Activated CD8-positive, alpha-beta memory T cell treated with anti-CD3 and anti-CD28 coated beads, Interleukin-2, amount 50 U/mL, for 1 hour (primary cell): ENCODE measurements around the gene OR10H4.
"Not testable (repeated sequence)": the region's sequence is repeated elsewhere in the genome, so short reads cannot be mapped to it uniquely, and the experiment has no call there.

ENCODE experiments used
- DNase-seq: peaks from one replicate; pipeline ENCODE4 v3.0.0-alpha.2; 2020; ENCODE audit errors: extremely low read depth

The OR10H4 gene

DNA sequence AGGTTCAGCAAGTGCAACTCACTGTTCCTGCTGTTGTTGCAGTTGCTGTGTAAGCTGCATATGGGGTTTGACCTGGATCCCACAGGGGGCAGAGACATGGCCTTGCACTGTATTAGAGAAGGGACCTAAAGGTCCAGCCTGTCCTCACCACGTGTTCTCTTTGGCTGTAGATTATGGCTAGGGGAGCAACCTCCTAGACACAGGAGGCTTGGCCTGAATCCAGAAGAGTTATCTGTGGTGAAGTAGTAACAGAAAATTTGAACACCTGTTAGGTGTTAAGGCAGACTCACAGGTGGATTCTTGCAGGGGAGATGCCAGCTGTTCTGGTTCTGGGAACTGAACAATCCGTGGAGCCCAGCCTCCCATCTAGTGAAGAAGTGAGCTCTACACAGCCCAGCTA is 11.0 kb upstream of the OR10H4 start:
- no peak for DNase-seq

DNA sequence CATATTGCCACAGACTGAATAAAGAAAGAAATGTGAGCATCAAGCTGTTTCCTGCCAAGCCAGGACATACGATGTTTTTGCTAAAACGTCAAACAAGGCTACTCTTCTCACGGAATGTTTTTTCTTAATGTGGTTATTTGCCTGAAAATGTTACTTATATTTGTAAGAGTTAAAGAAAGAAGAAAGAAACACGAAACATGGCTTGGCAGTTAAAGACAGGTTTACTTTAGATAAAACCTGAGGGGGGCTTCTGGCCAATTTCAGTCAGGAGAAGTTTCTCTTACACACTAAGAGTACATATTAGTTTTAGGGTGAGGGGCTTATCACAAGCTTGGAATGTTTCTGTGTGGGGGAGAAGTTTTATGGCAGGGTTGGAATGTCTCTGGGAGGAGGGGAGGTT is 4.4 kb upstream of the OR10H4 start:
- no peak for DNase-seq

DNA sequence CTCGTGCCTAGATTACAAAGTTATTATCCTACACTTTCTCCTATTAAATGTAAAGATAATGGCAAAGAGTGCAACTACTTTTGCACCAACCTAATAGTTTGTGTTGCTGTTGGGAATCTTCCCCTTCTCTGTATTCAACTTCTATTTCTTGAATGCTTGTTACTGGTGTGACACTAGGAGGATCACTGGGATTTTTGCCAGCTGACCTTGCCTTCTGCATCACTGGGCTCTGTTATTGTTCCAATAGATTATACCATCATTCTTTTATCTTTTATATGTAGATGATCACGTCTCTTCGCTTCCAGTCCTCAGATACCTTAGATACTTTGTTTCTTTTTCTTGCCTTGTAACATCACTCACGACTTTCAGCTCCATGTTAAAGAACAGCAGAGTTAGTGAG is 3.5 kb upstream of the OR10H4 start:
- DNase-seq = no peak

DNA sequence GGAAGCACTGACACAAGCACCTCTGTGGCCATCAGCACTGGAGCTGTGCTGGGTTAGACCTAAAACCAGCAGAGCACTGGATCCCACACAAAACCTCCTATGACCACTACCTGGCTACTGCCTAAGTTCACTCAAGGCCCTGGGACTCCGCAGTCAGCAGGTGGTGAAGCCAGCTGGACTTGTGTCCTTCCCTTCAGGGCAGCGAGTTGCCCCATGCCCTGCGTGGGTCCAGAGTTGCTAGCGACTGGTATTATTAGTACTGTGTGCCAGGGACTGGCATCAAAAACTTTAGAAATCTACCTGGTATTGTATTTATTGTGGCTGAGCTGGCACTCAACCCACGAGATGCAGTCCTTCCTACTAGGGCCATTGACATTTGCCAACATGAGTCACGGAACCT is 6.0 kb downstream of the OR10H4 start:
- no peak for DNase-seq

DNA sequence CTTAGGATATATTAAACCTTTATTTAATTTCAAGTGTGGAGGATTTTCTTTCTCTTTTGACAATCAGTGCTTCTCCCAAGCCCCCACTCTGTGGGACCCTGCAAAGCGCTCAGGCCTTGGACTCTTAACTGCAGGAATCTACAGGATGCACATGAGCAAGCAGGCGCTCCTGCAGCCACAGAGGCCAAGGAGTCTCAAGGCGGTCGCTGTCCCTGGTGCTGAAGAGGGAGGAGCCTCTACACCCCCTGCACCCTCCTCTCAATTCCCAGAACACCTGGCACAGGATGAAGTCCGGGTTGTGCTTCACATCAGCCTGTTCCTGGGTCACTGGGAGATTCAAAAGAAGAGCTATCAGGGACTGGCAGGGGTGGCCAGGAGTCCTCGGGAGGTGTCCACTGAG is 13.5 kb downstream of the OR10H4 start:
- DNase-seq = no peak

DNA sequence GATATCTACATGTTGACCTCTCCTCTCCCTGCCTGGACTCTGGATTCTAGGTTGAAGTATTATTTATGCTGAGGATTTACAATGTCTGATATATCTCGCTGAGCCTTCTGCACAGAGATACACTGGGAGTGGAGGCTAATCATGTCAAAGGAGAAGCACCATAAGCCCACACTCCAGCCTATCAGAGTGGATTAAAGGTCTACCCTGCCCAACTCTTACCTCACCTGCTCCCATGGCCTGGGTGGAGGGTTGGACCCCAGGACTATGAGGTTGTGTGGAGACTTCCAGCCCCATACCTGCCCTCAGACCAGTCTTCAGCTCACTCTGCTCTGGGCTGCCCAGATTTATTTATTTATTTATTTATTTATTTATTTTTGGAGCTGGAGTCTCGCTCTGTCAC is 15.4 kb downstream of the OR10H4 start:
- no peak for DNase-seq

DNA sequence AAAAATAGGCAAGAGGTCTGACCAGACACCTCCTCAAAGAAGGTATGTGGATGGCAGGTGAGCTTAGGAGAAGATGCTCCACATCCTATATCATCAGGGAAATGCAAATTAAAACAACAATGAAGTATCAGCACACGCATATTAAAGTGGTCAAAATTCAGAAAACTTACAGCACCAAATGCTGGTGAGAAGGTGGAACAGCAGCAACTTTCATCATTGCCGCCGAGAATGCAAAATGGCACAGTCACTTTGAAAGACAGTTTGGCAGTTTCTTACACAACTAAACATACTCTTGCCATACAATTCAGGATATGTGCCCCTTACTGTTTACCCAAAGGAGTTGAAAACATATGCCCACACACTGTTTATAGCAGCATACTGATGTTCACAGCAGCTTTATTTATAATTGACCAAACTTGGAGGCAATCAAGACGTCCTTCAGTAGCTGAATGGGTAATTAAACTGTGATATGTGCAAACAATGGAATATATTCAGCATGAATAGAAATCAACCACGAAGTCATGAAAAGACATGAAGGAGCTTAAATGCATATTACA is 22.5 kb downstream of the OR10H4 start:
- no peak for DNase-seq

DNA sequence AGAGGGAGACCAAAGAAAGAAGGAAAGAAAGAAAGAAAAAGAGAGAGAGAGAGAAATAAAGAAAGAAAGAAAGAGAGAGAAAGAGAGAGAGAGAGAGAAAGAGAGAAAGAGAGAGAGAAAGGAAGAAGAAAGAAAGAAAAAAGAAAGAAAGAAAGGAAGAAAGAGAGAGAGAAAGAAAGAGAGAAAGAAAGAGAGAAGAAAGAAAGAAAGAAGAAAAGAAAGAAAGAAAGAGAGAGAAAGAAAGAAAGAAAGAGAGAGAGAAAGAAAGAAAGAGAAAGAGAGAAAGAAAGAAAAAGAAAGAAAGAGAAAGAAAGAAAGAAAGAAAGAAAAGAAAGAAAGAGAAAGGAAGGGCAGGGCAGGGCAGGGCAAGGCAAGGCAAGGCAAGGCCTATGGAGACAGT is 23.2 kb downstream of the OR10H4 start:
- not testable (repeated sequence) for DNase-seq

DNA sequence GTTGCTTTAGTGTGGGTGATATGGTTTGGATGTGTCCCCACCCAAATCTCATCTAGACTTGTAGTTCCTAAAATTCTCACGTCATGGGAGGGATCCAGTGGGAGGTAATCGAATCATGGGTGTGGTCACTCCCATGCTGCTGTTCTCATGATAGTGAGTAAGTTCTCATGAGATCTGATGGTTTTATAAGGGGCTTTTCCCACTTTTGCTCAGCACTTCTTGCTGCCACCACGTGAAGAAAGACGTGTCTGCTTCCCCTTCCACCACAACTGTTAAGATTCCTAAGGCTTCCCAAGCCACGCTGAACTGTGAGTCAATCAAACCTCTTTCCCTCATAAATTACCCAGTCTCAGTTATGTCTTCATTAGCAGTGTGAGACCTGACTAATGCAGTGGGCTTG is 26.0 kb downstream of the OR10H4 start:
- no peak for DNase-seq

DNA sequence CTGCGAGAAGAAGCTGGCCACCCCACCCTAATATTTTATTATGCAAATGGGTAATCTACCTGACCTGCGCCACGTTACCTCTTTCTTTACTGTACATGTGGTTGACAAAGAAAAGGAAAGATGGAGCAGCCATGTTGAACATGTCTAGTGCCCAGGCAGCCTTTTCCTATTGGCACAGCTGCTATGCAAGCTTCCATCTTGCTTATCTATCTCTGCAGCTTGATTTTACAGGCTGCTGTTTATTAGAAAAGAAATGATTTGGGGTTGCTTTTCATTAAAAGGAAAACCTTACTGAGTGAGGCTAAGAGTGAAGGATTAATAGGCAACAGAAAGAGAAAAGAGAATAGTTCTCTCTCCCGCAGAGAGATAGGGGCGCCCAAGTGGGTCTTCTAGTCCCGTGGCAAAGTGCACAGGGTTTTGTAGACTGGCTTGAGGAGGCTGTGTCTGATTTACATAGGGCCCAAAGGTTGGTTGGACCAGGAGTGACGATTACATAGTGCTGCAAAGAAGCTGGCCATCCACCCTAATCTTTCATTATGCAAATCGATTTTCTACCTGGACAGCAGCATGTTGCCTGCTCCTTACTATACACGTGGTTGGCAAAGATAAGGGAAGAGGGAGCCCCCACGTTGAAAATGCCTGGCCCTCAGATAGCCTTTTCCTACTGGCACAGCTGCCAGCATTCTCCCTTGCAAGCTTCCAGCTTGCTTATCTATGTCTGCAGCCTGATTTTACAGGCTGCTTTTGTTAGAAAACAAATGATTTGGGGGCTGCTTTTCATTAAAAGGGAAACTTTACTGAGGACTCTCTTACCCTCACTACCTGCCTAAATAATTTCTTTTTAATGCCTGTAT is 28.3 kb downstream of the OR10H4 start:
- DNase-seq = no peak

DNA sequence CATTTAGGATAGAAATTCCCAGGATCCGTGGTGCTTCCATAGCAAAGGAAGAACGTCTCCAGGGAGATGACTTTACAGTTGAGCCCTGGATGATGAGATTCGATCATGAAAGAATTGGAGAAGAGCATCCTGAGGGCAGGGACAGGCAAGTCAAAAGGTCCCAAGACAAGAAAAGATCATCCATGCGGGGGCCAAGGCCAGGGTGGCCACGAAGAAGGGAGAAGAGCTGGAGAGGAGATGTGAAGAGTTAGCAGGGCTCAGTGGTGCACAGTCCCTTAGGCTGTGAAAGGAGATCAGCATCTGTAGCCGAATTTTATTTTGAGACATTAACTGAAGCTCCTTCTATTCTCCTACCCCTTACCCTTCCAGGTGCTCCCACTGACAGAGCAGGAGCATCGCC is 28.9 kb downstream of the OR10H4 start:
- DNase-seq = no peak

DNA sequence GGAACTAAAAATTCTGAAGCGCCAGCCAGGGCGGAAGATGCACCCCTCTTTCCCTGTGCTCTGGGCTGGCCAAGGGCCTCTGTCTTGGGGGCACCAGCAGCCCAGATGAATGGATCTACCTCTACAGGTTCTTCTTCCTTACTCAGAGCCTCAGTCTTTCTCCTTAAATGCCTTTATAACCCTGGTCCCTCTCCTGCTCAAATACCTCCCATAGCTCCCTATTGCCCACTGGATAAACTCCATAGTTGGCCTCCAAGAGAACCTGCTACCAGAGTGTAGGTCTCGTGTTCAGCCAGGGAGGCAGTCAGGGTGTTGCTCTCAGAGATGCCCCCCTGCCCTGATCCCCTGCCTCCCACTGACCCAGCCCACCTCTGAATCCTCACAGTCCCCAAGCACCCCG is 30.5 kb downstream of the OR10H4 start:
- no peak for DNase-seq

DNA sequence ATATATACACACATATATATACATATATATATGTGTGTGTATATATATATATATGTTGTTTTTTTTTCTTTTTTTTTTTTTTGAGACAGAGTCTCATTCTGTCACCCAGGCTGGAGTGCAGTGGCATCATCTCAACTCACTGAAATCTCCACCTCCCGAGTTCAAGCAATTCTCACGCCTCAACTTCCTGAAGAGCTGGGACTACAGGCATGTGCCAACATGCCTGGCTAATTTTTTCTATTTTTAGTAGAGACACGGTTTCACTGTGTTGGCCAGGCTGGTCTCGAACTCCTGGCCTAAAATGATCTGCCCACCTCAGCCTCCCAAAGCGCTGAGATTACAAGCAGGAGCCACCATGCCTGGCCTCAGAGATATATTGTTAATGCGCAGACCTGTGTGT is 37.0 kb downstream of the OR10H4 start:
- not testable (repeated sequence) for DNase-seq

DNA sequence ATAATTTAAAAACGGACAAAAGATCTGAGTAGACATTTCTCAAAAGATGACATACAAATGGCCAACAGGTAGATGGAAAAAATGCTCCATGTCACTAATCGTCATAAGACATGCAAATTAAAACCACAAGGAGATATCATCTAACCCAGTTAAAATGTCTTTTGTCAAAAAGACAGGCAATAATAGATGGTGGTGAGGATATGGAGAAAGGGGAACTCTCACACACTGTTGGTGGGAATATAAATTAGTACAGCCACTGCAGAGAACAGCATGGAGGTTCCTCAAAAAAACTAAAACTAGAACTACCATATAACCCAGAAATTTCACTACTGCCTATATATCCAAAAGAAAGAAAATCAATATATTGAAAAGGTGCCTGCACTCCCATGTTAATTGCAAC is 37.9 kb downstream of the OR10H4 start:
- DNase-seq = no peak

DNA sequence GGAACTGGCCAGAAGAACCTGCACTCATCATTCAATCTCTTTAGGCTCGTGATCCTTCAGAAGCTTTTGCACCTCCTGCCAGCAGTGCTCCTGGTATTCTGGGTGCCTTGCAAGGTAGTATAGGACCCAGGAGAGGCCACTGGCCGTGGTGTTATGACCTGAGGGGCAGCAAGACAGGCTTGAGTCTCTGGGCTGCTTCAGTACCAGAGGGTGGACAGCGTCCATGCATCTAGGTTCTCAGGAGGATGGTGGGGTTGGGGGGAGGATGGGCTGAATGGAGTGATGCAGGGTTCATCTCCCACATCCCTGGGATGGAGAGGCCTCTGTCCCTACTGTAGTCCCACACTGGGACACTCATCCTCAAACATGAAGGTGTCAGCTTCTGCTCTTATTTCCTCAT is 41.1 kb downstream of the OR10H4 start:
- DNase-seq = no peak

DNA sequence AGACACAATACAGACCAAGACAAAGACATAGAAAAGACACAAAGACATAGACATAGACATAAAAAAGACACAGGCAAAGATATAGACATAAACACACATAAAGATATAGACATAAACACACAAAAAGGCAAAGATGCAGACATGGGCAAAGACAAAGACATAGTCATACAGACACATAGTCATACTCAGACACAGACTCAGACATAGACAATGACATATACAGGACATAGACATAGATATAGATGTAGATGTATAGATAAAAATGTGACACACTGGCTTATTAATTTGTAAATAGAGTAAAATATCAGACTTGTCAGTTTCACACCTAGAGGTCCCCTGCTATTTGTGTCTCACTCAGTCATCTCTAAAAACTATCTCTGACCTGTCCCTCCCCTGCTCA is 42.8 kb downstream of the OR10H4 start:
- DNase-seq = no peak

DNA sequence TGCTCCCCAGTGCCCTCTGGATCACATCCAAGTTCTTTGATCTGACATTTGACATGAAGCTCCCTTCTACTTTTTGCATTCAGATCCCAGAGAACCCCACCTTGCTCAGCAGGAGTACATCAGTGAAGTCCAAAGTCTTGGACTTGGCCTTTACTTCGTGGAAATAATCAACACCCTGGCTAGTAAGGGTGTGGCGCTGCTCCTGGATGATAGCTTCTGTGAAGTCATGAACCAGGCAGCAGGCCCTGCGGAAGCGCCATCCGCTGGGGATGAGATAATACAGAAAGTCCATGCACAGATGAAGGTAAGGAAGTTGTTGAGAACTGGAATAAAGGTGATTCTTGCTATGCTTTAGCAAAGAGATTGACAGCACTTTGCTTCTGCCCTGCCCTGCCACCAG is 43.2 kb downstream of the OR10H4 start:
- no peak for DNase-seq

DNA sequence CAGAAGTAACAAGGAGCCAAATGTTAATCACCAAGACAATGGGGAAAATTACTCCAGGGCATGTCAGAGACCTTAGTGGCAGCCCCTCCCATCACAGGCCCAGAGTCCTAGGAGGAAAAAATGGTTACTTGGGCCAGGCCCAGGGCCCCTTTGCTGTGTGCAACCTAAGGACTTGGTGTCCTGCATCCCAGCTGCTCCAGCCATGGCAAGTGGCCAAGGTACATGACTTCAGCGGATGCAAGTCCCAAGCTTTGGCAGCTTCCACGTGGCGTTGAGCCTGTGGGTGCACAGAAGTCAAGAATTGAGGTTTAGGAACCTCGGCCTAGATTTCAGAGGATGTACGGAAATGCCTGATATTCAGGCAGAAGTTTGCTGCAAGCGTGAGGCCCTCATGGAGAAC is 46.7 kb downstream of the OR10H4 start:
- DNase-seq = no peak

DNA sequence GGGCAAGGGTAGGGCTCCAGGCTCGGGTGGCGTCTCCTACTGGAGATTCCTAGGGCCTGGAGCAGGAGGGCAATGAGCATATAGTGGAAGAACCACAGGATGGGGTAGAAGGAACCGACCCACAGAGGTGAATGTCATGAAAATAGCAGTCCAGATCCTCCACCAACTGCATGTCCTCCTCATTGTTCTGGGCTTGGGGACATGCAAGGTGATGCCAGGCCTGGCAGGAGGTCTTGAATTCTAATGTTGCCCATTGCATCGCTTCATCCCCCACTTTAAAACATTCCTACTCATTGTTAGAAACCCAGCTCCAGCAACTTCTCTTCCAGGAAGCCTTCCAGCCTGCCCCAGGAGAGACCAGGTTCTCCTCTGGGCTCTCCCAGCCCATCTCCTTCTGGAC is 49.4 kb downstream of the OR10H4 start:
- no peak for DNase-seq
